Erythroblast (primary cell): ENCODE results near the gene CHD5.

ENCODE experiments used
- GATA1 ChIP-seq: IDR thresholded peaks from 2 replicates; pipeline ENCODE4 v1.6.1; 2011; ENCODE audit warnings: low read depth, mild to moderate bottlenecking, control low read depth, low read length, moderate library complexity
- POLR2A ChIP-seq: IDR thresholded peaks from 2 replicates; pipeline ENCODE4 v1.6.1; 2011; ENCODE audit warnings: mild to moderate bottlenecking, low read length

- no peak for TF ChIP-seq POLR2A
- TF ChIP-seq GATA1, result no peak
Observed at GRCh38 chr1:6157528-6158174, 22.5 kb downstream of the CHD5 start.
